Kidney (tissue), 14 donors: Measurements from ENCODE around the gene ALOX5AP. TPM values are rescaled to one million over a fixed set of nuclear protein-coding genes. Genes with fewer than 3 reads are reported as not detected.

Source experiments
- DNase-seq, 5 donors: peaks; one replicate each; pipeline ENCODE4 v3.0.0-alpha.2; 2013 to 2020
- FAIRE-seq: peaks from 2 replicates; lab custom pipeline; 2012; peaks lifted over from hg19 to GRCh38; lab: Jason Lieb, UNC
- H3K27ac ChIP-seq, 2 donors: one replicate each; pipeline ENCODE4 v1.7.0; 2013; ENCODE audit warnings: low read depth in 2 of 2, low read length in 2 of 2, inconsistent platforms in 1 of 2
- H3K27me3 ChIP-seq: one replicate; pipeline ENCODE4 v1.7.1; 2013; ENCODE audit warnings: low read length, inconsistent platforms; ENCODE audit not compliant: control insufficient read depth, insufficient read depth
- H3K36me3 ChIP-seq, 3 donors: one replicate each; pipeline versions ENCODE4 v1.7.0 to v1.7.1; 2013; ENCODE audit warnings: low read length in 3 of 3, control low read depth in 1 of 3, inconsistent platforms in 1 of 3; ENCODE audit not compliant: insufficient read depth in 3 of 3, control insufficient read depth in 2 of 3
- H3K4me1 ChIP-seq, 3 donors: one replicate each; pipeline versions ENCODE4 v1.7.0 to v1.7.1; 2013; ENCODE audit warnings: low read length in 3 of 3, inconsistent platforms in 1 of 3, low read depth in 1 of 3; ENCODE audit not compliant: control insufficient read depth in 2 of 3, insufficient read depth in 2 of 3
- H3K4me3 ChIP-seq, 3 donors: one replicate each; pipeline versions ENCODE4 v1.7.0 to v1.8.1; 2013; ENCODE audit warnings: low read length in 3 of 3, control low read depth in 1 of 3, inconsistent platforms in 1 of 3
- H3K9ac ChIP-seq, 3 donors: one replicate each; pipeline versions ENCODE4 v1.7.0 to v1.7.1; 2013; ENCODE audit warnings: low read length in 3 of 3, control low read depth in 1 of 3, inconsistent platforms in 1 of 3
- H3K9me3 ChIP-seq, 3 donors: one replicate each; pipeline versions ENCODE4 v1.7.0 to v1.7.1; 2013; ENCODE audit warnings: low read length in 3 of 3, control low read depth in 1 of 3, inconsistent platforms in 1 of 3; ENCODE audit not compliant: control insufficient read depth in 2 of 3, insufficient read depth in 1 of 3
- CTCF ChIP-seq: IDR thresholded peaks from 3 replicates; pipeline ENCODE4 v1.5.1; 2012; ENCODE audit warnings: mild to moderate bottlenecking, moderate library complexity, borderline replicate concordance; ENCODE audit not compliant: insufficient read depth; ENCODE audit errors: extremely low read depth
- intact Hi-C: fragments of 100-400 bp; cut with DNase I; formaldehyde crosslinking; loops from one replicate; pipeline ENCODE4 v1.11.1; 2022
- polyA plus RNA-seq: library from polyadenylated mRNA; stranded (reverse); fragments of 350-450 nt; fragmentation: Illumina TruSeq; extraction: RNeasy Lipid Tissue Mini Kit (QIAGEN cat#74804); gene quantifications from one replicate; pipeline ENCODE4 v1.2.3, GENCODE V29; 2014; ENCODE audit warnings: low read depth, low replicate concordance; ENCODE audit not compliant: insufficient read depth
- total RNA-seq: library from RNA; stranded (reverse); fragmentation: NEBNext Ultra II Directional; extraction: Animal tissue kit (Norgen Biotek cat#: 25700); gene quantifications from one replicate; pipeline ENCODE4 v1.2.1, GENCODE V29; 2021
- donor health status: control.
- donor health status: control.
- donor health status: control.
- donor health status: control.
- donor health status: control.
- donor health status: DM: yes; HTN: yes; CAD: no.
- donor health status: Normal renal cell carcinoma (clear cell type).

Gene ALOX5AP
- total and polyA plus RNA-seq, 2 donors from 2014 or later = 15.4 to 25.0 TPM

- TF ChIP-seq CTCF = no peak
- intact Hi-C loops = no loop called here
- peaks cover 0 to 6% (median 1%) of the 10 kb centered on the region in 3 donors for H3K4me1 ChIP-seq
- no peaks in the 10 kb centered on the region for H3K27me3 ChIP-seq
- H3K9me3 ChIP-seq = no peaks in the 10 kb centered on the region
- no peak for DNase-seq
- H3K9ac ChIP-seq = no peak overlapping the region
- H3K36me3 ChIP-seq = no peaks in the 10 kb centered on the region
- H3K27ac ChIP-seq = no peak overlapping the region
- H3K4me3 ChIP-seq = no peak overlapping the region
- no peak for FAIRE-seq
Observed at GRCh38 chr13:30739237-30739528, 3.8 kb downstream of the ALOX5AP start.

- intact Hi-C loops = no loop called here
- no peak overlapping the region for H3K4me3 ChIP-seq
- FAIRE-seq = no peak
- no peak overlapping the region for H3K27ac ChIP-seq
- no peaks in the 10 kb centered on the region for H3K27me3 ChIP-seq
- H3K36me3 ChIP-seq = no peaks in the 10 kb centered on the region
- H3K9me3 ChIP-seq = no peaks in the 10 kb centered on the region
- H3K4me1 ChIP-seq = peaks cover 0 to 9% (median 8%) of the 10 kb centered on the region in 3 donors
- DNase-seq = no peak
- no peak overlapping the region for H3K9ac ChIP-seq
- TF ChIP-seq CTCF = no peak
Observed at GRCh38 chr13:30739761-30740642, 4.7 kb downstream of the ALOX5AP start.

DNA sequence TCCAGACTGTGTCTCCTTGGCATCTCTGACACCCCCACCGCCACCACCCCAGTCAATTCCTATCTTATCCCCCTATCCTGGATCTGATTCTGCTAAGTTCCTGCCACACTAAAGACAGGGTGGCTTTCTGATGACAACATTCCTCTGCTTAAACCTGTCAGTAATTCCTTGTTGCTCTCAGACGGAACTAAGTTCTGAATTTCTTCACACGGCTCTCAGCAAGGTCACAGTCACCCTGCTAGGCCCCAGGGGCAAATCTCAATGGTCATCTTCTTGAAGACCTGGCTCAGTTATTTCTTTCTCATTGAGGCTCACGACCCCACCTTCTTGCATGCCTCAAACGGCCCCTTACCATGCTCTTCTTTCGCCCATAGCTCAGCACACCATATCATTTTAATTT lies 7.6 kb downstream of the ALOX5AP start:
- Histone ChIP-seq H3K27me3 (no peaks in the 10 kb centered on the region), H3K4me3 (no peak overlapping the region), H3K27ac (peak overlapping the region in 1 of 2 donors; percentile 56), H3K9me3 (no peaks in the 10 kb centered on the region), H3K4me1 (peaks cover 0 to 19% (median 16%) of the 10 kb centered on the region in 3 donors), H3K9ac (no peak overlapping the region), H3K36me3 (no peaks in the 10 kb centered on the region)
- DNase-seq (no peak), FAIRE-seq (no peak)
- intact Hi-C loops = no loop called here
- TF ChIP-seq CTCF = no peak
